Mesendoderm (in vitro differentiated cells): ENCODE results near the gene ZNF146.
"Not testable (repeated sequence)": the region's sequence is repeated elsewhere in the genome, so short reads cannot be mapped to it uniquely, and the experiment has no call there.

Experiments
- DNase-seq: peaks from one replicate; pipeline ENCODE4 v3.0.0; 2013
- H2AK5ac ChIP-seq: 2 replicates; pipeline ENCODE4 v1.6.1; 2013; ENCODE audit warnings: low read length, inconsistent platforms
- H2BK120ac ChIP-seq: 2 replicates; pipeline ENCODE4 v1.6.1; 2013; ENCODE audit warnings: low read depth, mild to moderate bottlenecking, low read length, moderate library complexity, mixed read lengths
- H2BK15ac ChIP-seq: replicated peaks from 2 replicates; pipeline ENCODE4 v1.6.1; 2013; ENCODE audit warnings: low read depth, mild to moderate bottlenecking, moderate library complexity
- H2BK5ac ChIP-seq: 2 replicates; pipeline ENCODE4 v1.6.1; 2013; ENCODE audit warnings: low read length, inconsistent platforms
- H3K18ac ChIP-seq: 2 replicates; pipeline ENCODE4 v1.6.1; 2013; ENCODE audit warnings: mild to moderate bottlenecking, low read length, mixed read lengths
- H3K23ac ChIP-seq: one replicate; pipeline ENCODE4 v1.6.1; 2013; ENCODE audit warnings: low read length
- H3K27ac ChIP-seq: 2 replicates; pipeline ENCODE4 v1.5.1; 2013; ENCODE audit warnings: low read depth, mild to moderate bottlenecking, inconsistent platforms, low read length, moderate library complexity
- H3K27me3 ChIP-seq: 2 replicates; pipeline ENCODE4 v1.6.1; 2013; ENCODE audit warnings: low read length, control low read depth, mild to moderate bottlenecking, inconsistent platforms; ENCODE audit not compliant: insufficient read depth, poor library complexity
- H3K36me3 ChIP-seq: 2 replicates; pipeline ENCODE4 v1.6.1; 2013; ENCODE audit warnings: low read length, inconsistent platforms; ENCODE audit not compliant: control insufficient read depth, insufficient read depth
- H3K4ac ChIP-seq: one replicate; pipeline ENCODE4 v1.6.1; 2013; ENCODE audit warnings: low read depth, mild to moderate bottlenecking, low read length, moderate library complexity
- H3K4me1 ChIP-seq: 2 replicates; pipeline ENCODE4 v1.6.1; 2013; ENCODE audit warnings: low read depth, low read length, inconsistent platforms; ENCODE audit not compliant: control insufficient read depth
- H3K4me2 ChIP-seq: 2 replicates; pipeline ENCODE4 v1.6.1; 2013; ENCODE audit warnings: low read length
- H3K4me3 ChIP-seq: 2 replicates; pipeline ENCODE4 v1.5.1; 2013; ENCODE audit warnings: mild to moderate bottlenecking, low read length
- H3K56ac ChIP-seq: one replicate; pipeline ENCODE4 v1.6.1; 2013; ENCODE audit warnings: low read length
- H3K79me1 ChIP-seq: 2 replicates; pipeline ENCODE4 v1.6.1; 2013; ENCODE audit warnings: low read length, inconsistent platforms
- H3K79me2 ChIP-seq: 2 replicates; pipeline ENCODE4 v1.6.1; 2013; ENCODE audit warnings: mild to moderate bottlenecking, low read length; ENCODE audit not compliant: control insufficient read depth, insufficient read depth
- H3K9ac ChIP-seq: 2 replicates; pipeline ENCODE4 v1.6.1; 2013; ENCODE audit warnings: low read length, inconsistent platforms
- H4K5ac ChIP-seq: one replicate; pipeline ENCODE4 v1.6.1; 2013; ENCODE audit warnings: low read length
- H4K8ac ChIP-seq: one replicate; pipeline ENCODE4 v1.6.1; 2013; ENCODE audit warnings: low read depth, mild to moderate bottlenecking, control low read depth, low read length, moderate library complexity
- WGBS: extraction: QIAGEN DNeasy Blood & Tissue Kit; methylation state at CpG from one replicate; pipeline ENCODE4 v1.1.7; 2013; ENCODE audit warnings: low lambda C conversion rate, missing lambda C conversion rate; ENCODE audit not compliant: insufficient coverage; ENCODE audit errors: extremely low coverage; 5-methylcytosine and 5-hydroxymethylcytosine counted together

ZNF146 gene

DNA sequence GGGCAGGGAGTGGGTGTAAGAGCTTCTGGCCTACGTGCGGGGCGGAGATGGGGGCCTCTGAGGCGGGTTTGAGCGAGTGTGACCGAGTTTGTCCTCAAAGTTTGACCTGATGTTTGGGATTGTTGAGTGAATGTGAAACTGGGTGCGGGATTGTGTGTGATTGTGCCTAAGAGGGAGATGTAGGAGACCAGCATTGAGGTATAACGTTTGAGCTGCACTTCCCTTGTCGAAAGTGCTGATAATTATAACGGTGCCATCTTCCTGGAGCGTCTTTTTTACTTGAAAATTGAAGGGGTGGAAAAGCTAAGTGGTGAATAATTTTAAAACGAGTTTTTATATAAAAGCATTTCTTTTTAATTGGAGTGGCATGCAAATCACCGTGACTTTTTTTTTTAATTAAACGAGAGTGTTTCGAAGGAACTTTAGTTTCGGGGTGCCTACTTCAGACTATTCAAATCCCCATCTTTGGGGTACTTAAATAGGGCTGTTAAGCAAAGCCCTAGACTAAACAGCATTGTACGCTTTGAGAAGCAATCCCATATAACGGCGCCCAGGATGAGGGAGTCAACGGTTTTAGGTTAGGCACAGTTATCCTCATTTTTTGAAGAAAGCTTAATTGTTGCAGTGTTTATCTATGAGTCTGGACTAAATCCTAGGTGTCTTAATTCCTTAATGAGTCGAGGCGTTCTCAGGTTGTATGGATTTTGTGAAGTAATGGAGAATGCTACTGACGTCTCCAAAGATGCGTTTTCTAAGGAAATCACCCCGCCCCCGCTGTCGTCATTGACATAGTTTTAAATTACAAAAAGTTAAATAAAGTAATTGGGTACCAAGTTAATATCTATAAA is 594 bp downstream of the ZNF146 start:
- peak overlapping the region; percentile 95 for H3K4ac ChIP-seq
- H3K4me1 ChIP-seq, result peaks cover 3% of the 10 kb centered on the region
- H3K23ac ChIP-seq, result no peak overlapping the region
- peak overlapping the region; percentile 78 for H3K9ac ChIP-seq
- H3K79me1 ChIP-seq, result peaks cover 6% of the 10 kb centered on the region
- H4K5ac ChIP-seq, result peak overlapping the region; percentile 2
- no peak overlapping the region for H2BK120ac ChIP-seq
- H3K27me3 ChIP-seq, result no peaks in the 10 kb centered on the region
- peak overlapping the region; percentile 72 for H3K27ac ChIP-seq
- WGBS, result no CpG with 5 or more reads among the region's 27 CpGs
- H2AK5ac ChIP-seq, result peak overlapping the region; percentile 30
- no peaks in the 10 kb centered on the region for H3K36me3 ChIP-seq
- no peak overlapping the region for H2BK15ac ChIP-seq
- DNase-seq, result peak; percentile 23
- no peak overlapping the region for H4K8ac ChIP-seq
- H3K4me2 ChIP-seq, result peak overlapping the region; percentile 50
- H3K56ac ChIP-seq, result peak overlapping the region; percentile 87
- peaks cover 48% of the 10 kb centered on the region for H3K79me2 ChIP-seq
- H2BK5ac ChIP-seq, result peak overlapping the region; percentile 70
- peak overlapping the region; percentile 81 for H3K18ac ChIP-seq
- peak overlapping the region; percentile 52 for H3K4me3 ChIP-seq

DNA sequence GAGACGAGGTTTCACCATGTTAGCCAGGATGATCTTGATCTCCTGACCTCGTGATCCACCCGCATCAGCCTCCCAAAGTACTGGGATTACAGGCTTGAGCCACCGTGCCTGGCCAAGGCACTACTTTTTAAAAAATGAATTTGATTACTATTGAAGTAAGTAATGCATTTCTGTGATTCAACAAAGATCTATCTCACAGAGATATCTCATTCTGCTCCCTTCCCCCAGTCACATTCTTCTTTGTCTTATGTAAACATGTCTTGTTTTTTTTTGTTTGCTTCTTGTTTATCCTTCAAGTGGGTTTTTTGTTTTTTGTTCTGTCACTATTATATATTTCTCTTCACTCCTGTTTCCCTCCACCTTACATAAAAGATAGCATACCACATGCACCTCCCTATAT is 6.6 kb downstream of the ZNF146 start:
- Histone ChIP-seq H3K4me1 (no peaks in the 10 kb centered on the region), H2AK5ac (no peak overlapping the region), H2BK120ac (no peak overlapping the region), H3K56ac (no peak overlapping the region), H3K23ac (no peak overlapping the region), H3K4me2 (no peak overlapping the region), H3K27ac (no peak overlapping the region), H4K5ac (no peak overlapping the region), H3K79me1 (peaks cover 2% of the 10 kb centered on the region), H3K27me3 (no peaks in the 10 kb centered on the region), H2BK15ac (no peak overlapping the region), H3K18ac (no peak overlapping the region), H3K4ac (no peak overlapping the region), H3K4me3 (no peak overlapping the region), H3K9ac (no peak overlapping the region), H4K8ac (no peak overlapping the region), H2BK5ac (no peak overlapping the region), H3K36me3 (peaks cover 5% of the 10 kb centered on the region), H3K79me2 (peaks cover 71% of the 10 kb centered on the region)
- no peak for DNase-seq
- no CpG with 5 or more reads among the region's 4 CpGs for WGBS

DNA sequence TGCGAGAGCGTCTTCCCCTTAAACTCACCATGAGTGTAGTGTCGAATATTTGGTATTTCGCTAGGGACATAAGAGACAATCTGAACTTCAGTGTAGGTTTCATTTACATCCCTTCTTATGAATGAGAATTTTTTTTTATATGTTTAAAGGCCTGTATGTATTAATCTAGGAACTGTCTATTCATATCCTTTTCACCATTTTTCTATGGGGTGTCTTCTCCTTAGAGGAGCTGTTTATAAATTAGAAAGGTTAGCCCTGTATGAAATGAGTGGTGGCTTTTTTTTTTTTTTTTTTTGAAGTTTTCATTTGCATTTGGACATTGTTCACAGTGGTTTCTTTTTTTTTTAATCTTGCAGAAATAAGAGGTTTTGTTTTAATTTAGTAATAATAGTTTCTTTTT is 7.6 kb downstream of the ZNF146 start:
- H3K79me1 ChIP-seq, result peaks cover 2% of the 10 kb centered on the region
- DNase-seq, result no peak
- H3K79me2 ChIP-seq, result peaks cover 66% of the 10 kb centered on the region
- H3K27me3 ChIP-seq, result no peaks in the 10 kb centered on the region
- no peak overlapping the region for H3K27ac ChIP-seq
- H2BK120ac ChIP-seq, result no peak overlapping the region
- H2BK5ac ChIP-seq, result no peak overlapping the region
- no peak overlapping the region for H4K8ac ChIP-seq
- no peak overlapping the region for H2AK5ac ChIP-seq
- H3K36me3 ChIP-seq, result peaks cover 5% of the 10 kb centered on the region
- no CpG with 5 or more reads among the region's 4 CpGs for WGBS
- H4K5ac ChIP-seq, result no peak overlapping the region
- no peak overlapping the region for H3K56ac ChIP-seq
- no peak overlapping the region for H3K4me3 ChIP-seq
- no peaks in the 10 kb centered on the region for H3K4me1 ChIP-seq
- H2BK15ac ChIP-seq, result no peak overlapping the region
- no peak overlapping the region for H3K4me2 ChIP-seq
- no peak overlapping the region for H3K18ac ChIP-seq
- no peak overlapping the region for H3K23ac ChIP-seq
- no peak overlapping the region for H3K4ac ChIP-seq
- no peak overlapping the region for H3K9ac ChIP-seq

DNA sequence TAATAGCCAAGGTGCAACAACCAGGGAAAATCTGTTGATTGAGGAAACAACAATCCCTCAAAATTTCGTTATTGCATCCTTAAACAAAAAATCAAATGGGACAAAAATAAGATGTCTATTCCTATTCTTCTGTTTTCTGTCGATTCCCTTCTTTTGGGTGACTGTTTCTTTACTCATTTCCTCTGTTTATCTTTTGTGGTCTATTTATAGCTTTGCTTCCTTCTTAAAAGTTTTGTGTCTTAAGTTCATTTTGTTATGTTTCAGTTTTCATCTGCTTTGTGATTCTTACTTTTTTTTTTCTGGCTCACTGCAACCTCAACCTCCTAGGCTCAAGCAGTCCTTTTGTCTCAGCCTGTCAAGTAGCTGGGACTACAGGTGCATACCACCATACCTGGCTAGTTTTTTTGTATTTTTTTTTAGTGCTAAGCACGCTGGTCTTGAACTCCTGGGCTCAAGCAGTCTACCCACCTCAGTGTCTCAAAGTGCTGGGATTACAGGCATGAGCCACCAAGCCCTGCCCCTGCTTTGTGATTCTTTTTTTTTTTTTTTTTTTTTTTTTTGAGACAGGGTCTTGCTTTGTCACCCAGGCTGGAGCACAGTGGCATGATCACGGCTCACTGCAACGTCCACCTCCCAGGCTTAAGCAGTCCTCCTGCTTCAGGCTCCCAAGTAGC is 10.4 kb downstream of the ZNF146 start:
- WGBS, result no CpG with 5 or more reads among the region's 5 CpGs
- Histone ChIP-seq H3K27ac (no peak overlapping the region), H3K36me3 (peaks cover 17% of the 10 kb centered on the region)

DNA sequence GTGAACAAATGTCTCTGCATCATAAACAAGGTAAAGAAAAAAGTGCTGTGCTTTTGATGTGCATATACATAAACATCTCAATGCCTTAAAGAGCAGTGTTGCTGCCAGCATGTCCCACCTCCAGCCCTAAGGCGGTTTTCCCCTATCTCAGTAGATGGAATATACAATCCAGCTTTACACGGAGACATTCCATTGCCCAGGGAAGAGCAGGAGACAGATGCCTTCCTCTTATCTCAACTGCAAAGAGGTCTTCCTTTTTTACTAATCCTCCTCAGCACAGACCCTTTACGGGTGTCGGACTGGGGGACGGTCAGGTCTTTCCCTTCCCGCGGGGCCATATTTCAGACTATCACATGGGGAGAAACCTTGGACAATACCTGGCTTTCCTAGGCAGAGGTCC is 18.7 kb downstream of the ZNF146 start:
- H3K23ac ChIP-seq, H4K8ac ChIP-seq, H4K5ac ChIP-seq, H2BK5ac ChIP-seq, H3K79me1 ChIP-seq, H3K27ac ChIP-seq, H2BK120ac ChIP-seq, H3K4ac ChIP-seq, H2AK5ac ChIP-seq, H3K4me2 ChIP-seq, H3K27me3 ChIP-seq, H3K9ac ChIP-seq, H3K79me2 ChIP-seq, H3K56ac ChIP-seq, H3K18ac ChIP-seq, H2BK15ac ChIP-seq, H3K4me1 ChIP-seq, H3K4me3 ChIP-seq: not testable (repeated sequence)
- no CpG with 5 or more reads among the region's 7 CpGs for WGBS
- DNase-seq, result peak; percentile 62
- peaks cover 22% of the 10 kb centered on the region for H3K36me3 ChIP-seq

More for the DNA sequence above, 10.4 kb downstream of the ZNF146 start:
- no peaks in the 10 kb centered on the region for H3K27me3 ChIP-seq
- peaks cover 61% of the 10 kb centered on the region for H3K79me2 ChIP-seq
- no peak overlapping the region for H2BK15ac ChIP-seq
- H4K8ac ChIP-seq, result no peak overlapping the region
- no peak overlapping the region for H3K4me3 ChIP-seq
- H2AK5ac ChIP-seq, result no peak overlapping the region
- no peak overlapping the region for H2BK5ac ChIP-seq
- H3K23ac ChIP-seq, result no peak overlapping the region
- H3K4me2 ChIP-seq, result no peak overlapping the region
- no peaks in the 10 kb centered on the region for H3K4me1 ChIP-seq
- H3K18ac ChIP-seq, result no peak overlapping the region
- no peak for DNase-seq
- no peak overlapping the region for H2BK120ac ChIP-seq
- H4K5ac ChIP-seq, result no peak overlapping the region
- no peak overlapping the region for H3K56ac ChIP-seq
- H3K4ac ChIP-seq, result no peak overlapping the region
- H3K9ac ChIP-seq, result no peak overlapping the region
- peaks cover 14% of the 10 kb centered on the region for H3K79me1 ChIP-seq
